HepG2 (cell line): ENCODE measurements around the gene CFHR3.

Source experiments
- CSRNP1 ChIP-seq: sonication (generic); formaldehyde crosslinking; IDR thresholded peaks from 2 replicates; pipeline ENCODE4 v1.8.1; 2023; ENCODE audit warnings: mild to moderate bottlenecking, missing genetic modification reagents
- CTCF ChIP-seq: sonication (generic); formaldehyde crosslinking; IDR thresholded peaks from 2 replicates; pipeline ENCODE4 v1.5.0; 2020; ENCODE audit warnings: mild to moderate bottlenecking, missing genetic modification reagents, moderate library complexity
- IRF9 ChIP-seq: sonication (generic); formaldehyde crosslinking; IDR thresholded peaks from 2 replicates; pipeline ENCODE4 v1.8.0; 2022; ENCODE audit warnings: missing genetic modification reagents, mild to moderate bottlenecking, borderline replicate concordance
- MAFF ChIP-seq: IDR thresholded peaks from 2 replicates; pipeline ENCODE4 v1.6.1; 2011; ENCODE audit warnings: low read depth, low read length, improper control_type of control experiment
- POLR2A ChIP-seq, 2 experiments: IDR thresholded peaks; 2 replicates each; pipeline ENCODE4 v1.6.1; 2011; ENCODE audit warnings: low read depth in 2 of 2, low read length in 2 of 2, mild to moderate bottlenecking in 1 of 2, moderate library complexity in 1 of 2; ENCODE audit not compliant: insufficient read depth in 1 of 2
- XBP1 ChIP-seq: sonication (generic); formaldehyde crosslinking; IDR thresholded peaks from 2 replicates; pipeline ENCODE4 v1.5.0; 2020; ENCODE audit warnings: missing genetic modification reagents
- ZNF652 ChIP-seq: IDR thresholded peaks from 2 replicates; pipeline ENCODE4 v1.6.1; 2016; ENCODE audit warnings: low read depth, borderline replicate concordance

- TF ChIP-seq CTCF (CRISPR knock-in tag) (no peak), POLR2A (IDR thresholded peaks at IDR 0.05; ENCODE audit: insufficient read depth in 1 of 2, low read depth in 2 of 2, low read length in 2 of 2) (no peak), CSRNP1 (CRISPR knock-in tag) (no peak), MAFF (no peak), ZNF652 (CRISPR knock-in tag) (no peak), XBP1 (CRISPR knock-in tag) (no peak), IRF9 (CRISPR knock-in tag) (no peak)
These were observed 34.0 kb downstream of the CFHR3 start for GRCh38 chr1:196808529-196809235.
